Endothelial cell (in vitro differentiated cells): ENCODE measurements around the gene VIPR2. TPM values are rescaled to one million over a fixed set of nuclear protein-coding genes. Genes with fewer than 3 reads are reported as not detected.

Source experiments
- DNase-seq: peaks from one replicate; pipeline ENCODE4 v3.0.0; 2021; ENCODE audit warnings: low spot score
- H3K27ac Mint-ChIP-seq: one replicate; pipeline ENCODE4 v1.8.0; 2021; ENCODE audit warnings: mixed read lengths, inconsistent platforms; ENCODE audit not compliant: unreplicated experiment
- H3K27me3 Mint-ChIP-seq: one replicate; pipeline ENCODE4 v1.8.0; 2021; ENCODE audit warnings: mild to moderate bottlenecking, moderate library complexity, mixed read lengths, inconsistent platforms; ENCODE audit not compliant: unreplicated experiment
- H3K36me3 Mint-ChIP-seq: one replicate; pipeline ENCODE4 v1.8.0; 2021; ENCODE audit warnings: mild to moderate bottlenecking, low read depth, mixed read lengths, inconsistent platforms; ENCODE audit not compliant: unreplicated experiment
- H3K4me1 Mint-ChIP-seq: one replicate; pipeline ENCODE4 v1.8.0; 2021; ENCODE audit warnings: mild to moderate bottlenecking, mixed read lengths, inconsistent platforms; ENCODE audit not compliant: unreplicated experiment
- H3K4me3 Mint-ChIP-seq: one replicate; pipeline ENCODE4 v1.8.0; 2021; ENCODE audit warnings: mild to moderate bottlenecking, mixed read lengths, inconsistent platforms; ENCODE audit not compliant: unreplicated experiment
- H3K9me3 Mint-ChIP-seq: one replicate; pipeline ENCODE4 v1.8.0; 2021; ENCODE audit warnings: mixed read lengths, inconsistent platforms; ENCODE audit not compliant: unreplicated experiment
- total RNA-seq: library from RNA; stranded (reverse); fragmentation: NEBNext Ultra II Directional; extraction: Animal tissue kit (Norgen Biotek cat#: 25700); gene quantifications from one replicate; pipeline ENCODE4 v1.2.1, GENCODE V29; 2021; ENCODE audit not compliant: unreplicated experiment
- TF ChIP-seq, protein P1 (sequence below): fragments of 200-600 bp; sonication (generic); IDR thresholded peaks from one replicate; pipeline ENCODE4 v1.5.0; 2021; ENCODE audit warnings: antibody characterized with exemption; ENCODE audit not compliant: unreplicated experiment

Gene VIPR2
- total RNA-seq, 1 donor from 2014 or later = 2.4 TPM

DNA sequence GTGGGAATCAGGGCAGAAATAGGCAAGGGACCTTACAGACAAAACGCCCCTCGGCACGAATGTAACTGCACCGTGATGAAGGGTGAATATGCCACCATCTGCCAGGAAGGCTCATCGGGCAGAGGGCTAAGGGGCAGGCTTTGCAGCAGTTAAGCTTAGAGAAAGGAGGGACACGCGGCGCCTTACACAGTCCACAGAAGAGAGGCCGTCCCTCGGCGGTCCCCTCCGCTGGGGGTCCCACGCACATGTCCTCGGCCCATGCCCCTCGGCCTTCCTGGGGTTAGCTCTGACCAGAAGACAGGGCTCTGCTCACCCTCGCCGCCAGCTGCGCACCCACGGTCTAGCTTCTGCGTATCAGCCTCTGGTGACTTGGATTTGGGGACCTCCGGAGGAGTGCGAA is 147.2 kb downstream of the VIPR2 start:
- TF ChIP-seq, protein P1, sequence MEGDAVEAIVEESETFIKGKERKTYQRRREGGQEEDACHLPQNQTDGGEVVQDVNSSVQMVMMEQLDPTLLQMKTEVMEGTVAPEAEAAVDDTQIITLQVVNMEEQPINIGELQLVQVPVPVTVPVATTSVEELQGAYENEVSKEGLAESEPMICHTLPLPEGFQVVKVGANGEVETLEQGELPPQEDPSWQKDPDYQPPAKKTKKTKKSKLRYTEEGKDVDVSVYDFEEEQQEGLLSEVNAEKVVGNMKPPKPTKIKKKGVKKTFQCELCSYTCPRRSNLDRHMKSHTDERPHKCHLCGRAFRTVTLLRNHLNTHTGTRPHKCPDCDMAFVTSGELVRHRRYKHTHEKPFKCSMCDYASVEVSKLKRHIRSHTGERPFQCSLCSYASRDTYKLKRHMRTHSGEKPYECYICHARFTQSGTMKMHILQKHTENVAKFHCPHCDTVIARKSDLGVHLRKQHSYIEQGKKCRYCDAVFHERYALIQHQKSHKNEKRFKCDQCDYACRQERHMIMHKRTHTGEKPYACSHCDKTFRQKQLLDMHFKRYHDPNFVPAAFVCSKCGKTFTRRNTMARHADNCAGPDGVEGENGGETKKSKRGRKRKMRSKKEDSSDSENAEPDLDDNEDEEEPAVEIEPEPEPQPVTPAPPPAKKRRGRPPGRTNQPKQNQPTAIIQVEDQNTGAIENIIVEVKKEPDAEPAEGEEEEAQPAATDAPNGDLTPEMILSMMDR = no peak
- Mint-ChIP-seq H3K36me3 (peaks cover 9% of the 10 kb centered on the region), H3K9me3 (no peaks in the 10 kb centered on the region), H3K4me1 (peaks cover 9% of the 10 kb centered on the region), H3K4me3 (no peak overlapping the region), H3K27ac (no peak overlapping the region), H3K27me3 (peaks cover 3% of the 10 kb centered on the region)
- DNase-seq = no peak

DNA sequence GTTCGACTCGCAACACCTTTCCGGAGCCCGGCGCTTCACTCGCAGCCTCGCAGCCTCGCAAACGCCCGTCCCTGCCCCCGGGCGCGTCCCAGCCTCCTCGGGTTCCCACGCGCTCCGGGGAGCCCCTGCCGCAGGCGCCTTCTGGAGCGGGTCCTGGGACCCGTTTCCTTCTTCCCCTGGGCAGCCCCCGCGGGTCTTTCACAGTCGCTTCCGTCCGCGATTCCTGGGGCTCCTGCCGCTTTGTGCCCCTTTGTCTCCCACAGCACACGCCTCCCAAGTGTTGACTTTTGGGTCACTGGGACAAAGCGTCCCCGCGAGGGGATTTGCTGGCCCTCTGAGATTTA is 147.6 kb downstream of the VIPR2 start:
- peaks cover 9% of the 10 kb centered on the region for H3K4me1 Mint-ChIP-seq
- H3K36me3 Mint-ChIP-seq = peaks cover 9% of the 10 kb centered on the region
- no peaks in the 10 kb centered on the region for H3K9me3 Mint-ChIP-seq
- no peak overlapping the region for H3K4me3 Mint-ChIP-seq
- H3K27me3 Mint-ChIP-seq = peaks cover 3% of the 10 kb centered on the region
- no peak for DNase-seq
- TF ChIP-seq, protein P1 = no peak
- H3K27ac Mint-ChIP-seq = no peak overlapping the region

DNA sequence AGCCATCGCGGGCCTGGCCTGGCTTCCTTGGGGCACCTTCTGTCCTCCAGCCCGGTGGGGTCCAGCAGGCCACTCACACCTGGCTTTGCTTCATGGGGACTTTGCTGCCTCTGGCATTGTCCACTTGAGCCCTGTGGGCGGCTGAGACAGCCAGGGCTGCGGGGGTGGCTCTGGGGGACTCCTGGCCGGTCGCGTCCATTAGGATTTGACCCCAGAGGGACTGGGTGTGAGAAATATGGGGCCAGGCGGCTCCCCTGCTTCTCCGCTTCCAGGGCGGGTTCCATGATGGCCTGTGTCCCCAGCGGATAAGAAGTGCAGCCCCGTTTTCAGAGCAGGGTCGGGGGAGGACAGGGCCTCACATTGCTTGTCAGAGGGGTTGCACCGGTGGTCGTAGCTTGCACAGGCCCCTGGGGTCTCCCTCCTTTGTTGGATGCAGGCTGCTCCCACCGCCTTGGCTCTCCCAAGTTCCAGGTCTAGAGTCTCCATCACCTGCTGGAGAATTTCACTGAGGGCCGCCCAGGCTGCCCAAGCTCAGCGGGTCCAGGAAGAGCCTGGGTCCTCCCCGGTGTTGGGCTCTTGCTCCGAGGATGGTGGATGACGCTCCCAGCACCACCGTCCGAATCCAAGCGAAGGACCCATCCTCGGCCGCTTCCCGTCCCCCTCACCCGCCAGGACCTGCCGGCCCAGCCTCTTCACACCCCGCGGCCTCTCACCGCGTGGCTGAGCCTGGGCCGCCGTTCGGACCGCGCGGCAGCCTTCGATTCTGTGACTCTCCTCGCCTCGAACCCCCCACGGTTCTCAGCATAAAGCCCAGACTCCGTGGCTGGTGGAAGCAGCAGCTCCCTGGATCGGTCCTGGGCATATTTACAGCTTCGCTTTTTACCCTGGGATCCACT is 148.2 kb downstream of the VIPR2 start:
- Mint-ChIP-seq H3K27ac (no peak overlapping the region), H3K36me3 (peaks cover 9% of the 10 kb centered on the region), H3K4me1 (peaks cover 9% of the 10 kb centered on the region), H3K9me3 (no peaks in the 10 kb centered on the region), H3K4me3 (no peak overlapping the region), H3K27me3 (peaks cover 3% of the 10 kb centered on the region)
- TF ChIP-seq, protein P1 = no peak
- DNase-seq = no peak

DNA sequence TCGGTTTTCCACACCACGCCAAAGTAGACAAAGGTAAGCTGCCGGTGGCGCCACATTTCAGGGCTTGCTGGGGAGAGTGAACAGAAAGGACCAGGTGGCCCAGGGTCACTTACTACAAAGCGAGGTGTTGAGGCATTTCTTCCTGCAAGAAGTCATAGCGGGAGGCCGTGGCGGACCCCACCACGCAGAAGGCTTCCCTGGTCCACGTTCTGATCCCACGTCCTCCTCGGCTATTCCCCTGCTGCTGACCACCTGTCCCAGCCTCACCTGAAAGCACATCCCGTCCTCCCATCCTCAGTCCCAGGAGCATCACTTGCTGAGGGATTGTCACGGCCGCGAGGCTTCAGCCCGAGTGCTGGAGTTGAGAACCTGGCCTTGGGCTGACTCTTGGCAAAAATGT is 149.2 kb downstream of the VIPR2 start:
- no peak overlapping the region for H3K4me3 Mint-ChIP-seq
- H3K9me3 Mint-ChIP-seq = no peaks in the 10 kb centered on the region
- H3K4me1 Mint-ChIP-seq = peaks cover 9% of the 10 kb centered on the region
- H3K27me3 Mint-ChIP-seq = peaks cover 3% of the 10 kb centered on the region
- TF ChIP-seq, protein P1 = no peak
- H3K27ac Mint-ChIP-seq = no peak overlapping the region
- peaks cover 9% of the 10 kb centered on the region for H3K36me3 Mint-ChIP-seq
- DNase-seq = no peak

DNA sequence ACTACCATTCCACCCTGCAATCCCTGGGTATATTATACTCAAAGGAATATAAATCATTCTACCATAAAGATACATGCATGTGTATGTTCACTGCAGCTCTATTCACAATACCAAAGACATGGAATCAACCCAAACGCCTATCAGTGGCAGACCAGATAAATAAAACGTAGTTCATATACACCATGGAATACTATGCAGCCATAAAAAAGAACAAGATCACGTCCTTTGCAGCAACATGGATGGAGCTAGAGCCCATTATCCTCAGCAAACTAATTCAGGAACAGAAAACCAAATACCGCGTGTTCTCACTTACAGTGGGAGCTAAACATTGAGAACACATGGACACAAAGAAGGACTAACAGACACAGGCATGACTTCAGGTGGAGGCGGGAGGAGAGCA is 150.0 kb downstream of the VIPR2 start:
- TF ChIP-seq, protein P1 = no peak

More for the DNA sequence above, 150.0 kb downstream of the VIPR2 start:
- Mint-ChIP-seq H3K36me3 (peaks cover 9% of the 10 kb centered on the region), H3K27ac (no peak overlapping the region), H3K4me1 (peaks cover 9% of the 10 kb centered on the region), H3K9me3 (no peaks in the 10 kb centered on the region), H3K27me3 (peaks cover 3% of the 10 kb centered on the region), H3K4me3 (no peak overlapping the region)
- DNase-seq = no peak
